Measurements from ENCODE around the gene PCMTD2. TPM values are rescaled to one million over a fixed set of nuclear protein-coding genes. Genes with fewer than 3 reads are reported as not detected.

PCMTD2 gene
- total RNA-seq, 2 donors from 2014 or later: 83.3 to 180 TPM

GRCh38 chr20:64264091-64264490 is 8.5 kb downstream of the PCMTD2 start:
- no peaks in the 10 kb centered on the region for H3K27me3 ChIP-seq
- H3K27ac ChIP-seq: peak overlapping the region in 1 of 2 donors; percentile 78
- no peak for DNase-seq (ENCODE audit: low spot score)
- H3K9me3 ChIP-seq: no peaks in the 10 kb centered on the region
- no peaks in the 10 kb centered on the region for H3K36me3 ChIP-seq
- TF ChIP-seq CTCF (IDR thresholded peaks at IDR 0.05): no peak
- H3K4me3 ChIP-seq: no peak overlapping the region
- H3K4me1 ChIP-seq: peaks cover 0 to 87% of the 10 kb centered on the region in 2 donors

- H3K36me3 ChIP-seq: no peaks in the 10 kb centered on the region
- no peak for DNase-seq (ENCODE audit: low spot score)
- no peaks in the 10 kb centered on the region for H3K27me3 ChIP-seq
- no peaks in the 10 kb centered on the region for H3K9me3 ChIP-seq
- no peak for TF ChIP-seq CTCF (IDR thresholded peaks at IDR 0.05)
- H3K4me3 ChIP-seq: no peak overlapping the region
- peak overlapping the region; percentile 44 to 78 for H3K27ac ChIP-seq
- peaks cover 0 to 92% of the 10 kb centered on the region in 2 donors for H3K4me1 ChIP-seq
Measured at GRCh38 chr20:64265201-64265600, 9.7 kb downstream of the PCMTD2 start.

- Histone ChIP-seq H3K27ac (peak overlapping the region; percentile 34 to 78), H3K27me3 (no peaks in the 10 kb centered on the region), H3K36me3 (no peaks in the 10 kb centered on the region), H3K9me3 (no peaks in the 10 kb centered on the region), H3K4me1 (peaks cover 0 to 76% of the 10 kb centered on the region in 2 donors), H3K4me3 (no peak overlapping the region)
- TF ChIP-seq CTCF (IDR thresholded peaks at IDR 0.05): no peak
- no peak for DNase-seq (ENCODE audit: low spot score)
Measured at GRCh38 chr20:64266988-64267387, 11.4 kb downstream of the PCMTD2 start.

GRCh38 chr20:64268174-64268573 is 12.6 kb downstream of the PCMTD2 start:
- Histone ChIP-seq H3K27ac (peak overlapping the region; percentile 34 to 78), H3K36me3 (no peaks in the 10 kb centered on the region), H3K4me1 (peaks cover 0 to 66% of the 10 kb centered on the region in 2 donors), H3K27me3 (no peaks in the 10 kb centered on the region), H3K4me3 (no peak overlapping the region), H3K9me3 (no peaks in the 10 kb centered on the region)
- TF ChIP-seq CTCF (IDR thresholded peaks at IDR 0.05): no peak
- DNase-seq (ENCODE audit: low spot score): no peak

- Histone ChIP-seq H3K36me3 (peaks cover 8% of the 10 kb centered on the region), H3K4me3 (no peak overlapping the region), H3K4me1 (peaks cover 0 to 53% of the 10 kb centered on the region in 2 donors), H3K27ac (peak overlapping the region; percentile 20 to 78), H3K27me3 (no peaks in the 10 kb centered on the region), H3K9me3 (no peaks in the 10 kb centered on the region)
- no peak for DNase-seq (ENCODE audit: low spot score)
- TF ChIP-seq CTCF (IDR thresholded peaks at IDR 0.05): no peak
Measured at GRCh38 chr20:64269604-64270411, 14.3 kb downstream of the PCMTD2 start.

Measured in right atrium auricular region (tissue), 2 donors.